Astrocyte of the spinal cord (primary cell): Measurements from ENCODE around the gene ZNF561.

Experiments
- DNase-seq: peaks from one replicate; pipeline ENCODE4 v3.0.0; 2011; ENCODE audit warnings: low read depth, low spot score
- H3K4me3 ChIP-seq: 2 replicates; pipeline ENCODE4 v1.5.1; 2011; ENCODE audit warnings: low read depth, mild to moderate bottlenecking, low read length, moderate library complexity
- CTCF ChIP-seq: IDR thresholded peaks from 2 replicates; pipeline ENCODE4 v1.5.1; 2012; ENCODE audit warnings: low read depth, mild to moderate bottlenecking, low read length, inconsistent platforms
- in situ Hi-C: cut with HindIII; loops from 2 replicates; pipeline ENCODE4 v1.10.0; 2017; ENCODE audit warnings: low sequenced_read_pairs

The ZNF561 gene

GRCh38 chr19:9620842-9621155 lies 233 bp downstream of the ZNF561 start:
- TF ChIP-seq CTCF, result no peak
- no peak for DNase-seq
- in situ Hi-C loops, result no loop called here
- H3K4me3 ChIP-seq, result peak overlapping the region; percentile 78

GRCh38 chr19:9615844-9616243 lies 5.2 kb downstream of the ZNF561 start:
- no peak overlapping the region for H3K4me3 ChIP-seq
- DNase-seq, result no peak
- no peak for TF ChIP-seq CTCF
- in situ Hi-C loops, result no loop called here

DNA sequence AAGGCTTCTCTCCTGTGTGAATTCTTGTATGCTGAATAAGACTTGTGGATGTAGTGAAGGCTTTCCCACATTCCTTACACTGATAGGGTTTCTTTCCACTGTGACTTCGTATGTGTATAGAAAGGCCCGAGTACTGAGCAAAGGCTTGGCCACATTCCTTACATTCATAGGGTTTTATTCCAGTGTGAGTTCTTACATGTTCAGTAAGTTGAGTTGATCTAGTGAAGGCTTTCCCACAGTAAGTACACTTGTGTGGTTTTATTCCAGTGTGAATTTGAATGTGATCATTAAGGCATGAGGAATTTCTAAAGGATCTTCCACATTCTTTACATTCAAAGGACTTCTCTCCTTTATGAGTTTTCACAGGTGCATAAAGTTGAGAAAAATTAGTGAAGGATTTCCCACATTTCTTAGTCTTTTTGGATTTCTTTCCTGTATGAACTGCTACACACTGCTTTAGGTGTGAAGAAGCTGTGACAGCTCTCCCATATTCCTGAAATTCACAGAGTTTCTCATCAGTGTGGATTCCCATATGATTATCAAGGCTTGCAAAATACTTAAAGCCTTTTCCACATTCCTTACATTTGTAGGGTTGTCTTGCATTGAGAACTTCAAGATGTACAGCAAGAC lies 10.4 kb downstream of the ZNF561 start:
- H3K4me3 ChIP-seq, result no peak overlapping the region
- in situ Hi-C loops, result no loop called here
- no peak for DNase-seq
- no peak for TF ChIP-seq CTCF

DNA sequence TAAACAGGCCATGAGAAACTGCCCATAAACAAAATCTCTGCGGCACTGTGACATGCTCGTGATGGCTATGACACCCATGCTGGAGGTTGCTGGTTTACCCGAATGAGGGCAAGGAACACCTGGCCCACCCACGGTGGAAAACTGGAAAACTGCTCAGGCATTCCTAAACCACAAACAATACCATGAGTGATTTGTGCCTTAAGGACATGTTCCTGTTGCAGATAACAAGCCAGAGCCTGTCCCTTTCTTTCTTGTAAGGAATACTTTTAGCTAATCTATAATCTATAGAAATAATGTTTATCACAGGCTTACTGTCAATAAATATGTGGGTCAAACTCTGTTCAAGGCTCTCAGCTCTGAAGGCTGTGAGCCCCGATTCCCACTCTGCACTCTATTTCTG lies 12.1 kb downstream of the ZNF561 start:
- DNase-seq, result no peak
- H3K4me3 ChIP-seq, result no peak overlapping the region
- in situ Hi-C loops, result no loop called here
- no peak for TF ChIP-seq CTCF

DNA sequence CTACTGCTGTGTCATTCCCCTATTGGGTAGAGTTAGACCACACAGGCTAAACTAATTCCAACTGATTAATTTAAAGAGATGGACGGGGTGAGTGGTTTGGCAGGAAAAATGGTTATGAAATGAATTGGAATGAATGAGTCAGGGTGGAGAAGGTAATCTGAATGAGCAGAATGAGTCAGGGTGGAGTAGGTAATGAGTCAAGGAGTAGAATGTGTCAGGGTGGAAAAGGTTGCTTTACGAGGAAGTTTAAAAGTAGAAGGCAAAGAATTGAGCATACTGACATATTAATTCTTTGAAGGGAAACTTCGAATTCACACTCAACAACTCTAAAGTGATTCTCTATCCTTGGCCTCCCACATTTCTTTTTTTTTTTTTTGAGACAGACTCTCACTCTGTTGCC lies 24.0 kb downstream of the ZNF561 start:
- DNase-seq, result peak; percentile 52
- in situ Hi-C loops, result no loop called here
- no peak overlapping the region for H3K4me3 ChIP-seq
- no peak for TF ChIP-seq CTCF

- DNase-seq, result peak; percentile 65
- peak; percentile 72 for TF ChIP-seq CTCF
- no peak overlapping the region for H3K4me3 ChIP-seq
- in situ Hi-C loops, result no loop called here
Measured at GRCh38 chr19:9586764-9587163, 34.3 kb downstream of the ZNF561 start.
